GM12864 (cell line): ENCODE results near the gene SUPT3H.

Experiments
- DNase-seq: peaks from one replicate; pipeline ENCODE4 v3.0.0-alpha.2; 2011; ENCODE audit warnings: low read depth
- H3K4me3 ChIP-seq: 2 replicates; pipeline ENCODE4 v1.5.1; 2011; ENCODE audit warnings: mild to moderate bottlenecking, low read depth, low read length, control low read depth
- CTCF ChIP-seq: IDR thresholded peaks from 2 replicates; pipeline ENCODE4 v1.5.1; 2011; ENCODE audit warnings: low read depth, mild to moderate bottlenecking, moderate library complexity, low read length, control low read depth, inconsistent platforms; ENCODE audit errors: missing control alignments

The SUPT3H gene

GRCh38 chr6:45199554-45199953 is 178.2 kb downstream of the SUPT3H start:
- no peak for TF ChIP-seq CTCF
- DNase-seq: no peak
- H3K4me3 ChIP-seq: no peak overlapping the region

GRCh38 chr6:45196121-45196520 is 181.6 kb downstream of the SUPT3H start:
- no peak overlapping the region for H3K4me3 ChIP-seq
- no peak for DNase-seq

GRCh38 chr6:45195137-45195536 is 182.6 kb downstream of the SUPT3H start:
- no peak for TF ChIP-seq CTCF
- H3K4me3 ChIP-seq: no peak overlapping the region
- no peak for DNase-seq

More at GRCh38 chr6:45196121-45196520, 181.6 kb downstream of the SUPT3H start:
- no peak for TF ChIP-seq CTCF

GRCh38 chr6:45192556-45192955 is 185.2 kb downstream of the SUPT3H start:
- no peak for TF ChIP-seq CTCF
- DNase-seq: no peak
- H3K4me3 ChIP-seq: no peak overlapping the region

- H3K4me3 ChIP-seq: no peak overlapping the region
- no peak for TF ChIP-seq CTCF
These were observed 186.3 kb downstream of the SUPT3H start for GRCh38 chr6:45191414-45191813.

GRCh38 chr6:45187836-45188235 is 189.9 kb downstream of the SUPT3H start:
- H3K4me3 ChIP-seq: no peak overlapping the region
- DNase-seq: no peak
- no peak for TF ChIP-seq CTCF

More at GRCh38 chr6:45191414-45191813, 186.3 kb downstream of the SUPT3H start:
- DNase-seq: no peak

- no peak for TF ChIP-seq CTCF
- H3K4me3 ChIP-seq: no peak overlapping the region
- DNase-seq: no peak
These were observed 192.1 kb downstream of the SUPT3H start for GRCh38 chr6:45185403-45186251.
